Lung (tissue), 12 donors: ENCODE results near the gene HACD3. TPM values are rescaled to one million over a fixed set of nuclear protein-coding genes. Genes with fewer than 3 reads are reported as not detected.

Experiments
- ATAC-seq: fragments of 200-7000 bp; cut with Tn5 transposase; one replicate; pipeline ENCODE4 v1.9.1; 2020; ENCODE audit warnings: moderate number of reproducible peaks; ENCODE audit not compliant: insufficient read depth, low FRiP score
- DNase-seq, 3 donors: peaks; one replicate each; pipeline ENCODE4 v3.0.0-alpha.2; 2013 to 2017
- H3K27ac ChIP-seq, 2 donors: one replicate each; pipeline ENCODE4 v1.5.1; 2013; ENCODE audit warnings: mild to moderate bottlenecking in 2 of 2, moderate library complexity in 2 of 2, control low read depth in 1 of 2, inconsistent platforms in 1 of 2, low read depth in 1 of 2, low read length in 1 of 2
- H3K27me3 ChIP-seq, 3 donors: one replicate each; pipeline ENCODE4 v1.5.1; 2013; ENCODE audit warnings: low read length in 2 of 3; ENCODE audit not compliant: control insufficient read depth in 3 of 3, insufficient read depth in 3 of 3
- H3K36me3 ChIP-seq, 4 donors: one replicate each; pipeline ENCODE4 v1.5.1; 2013; ENCODE audit warnings: low read length in 4 of 4, mild to moderate bottlenecking in 1 of 4, moderate library complexity in 1 of 4; ENCODE audit not compliant: control insufficient read depth in 4 of 4, insufficient read depth in 4 of 4
- H3K4me1 ChIP-seq, 5 donors: one replicate each; pipeline ENCODE4 v1.5.1; 2013; ENCODE audit warnings: low read length in 5 of 5, mild to moderate bottlenecking in 2 of 5, moderate library complexity in 1 of 5; ENCODE audit not compliant: control insufficient read depth in 5 of 5, insufficient read depth in 5 of 5
- H3K4me3 ChIP-seq: one replicate; pipeline ENCODE4 v1.5.1; 2013; ENCODE audit warnings: mild to moderate bottlenecking, control low read depth, moderate library complexity
- H3K9ac ChIP-seq, 2 donors: one replicate each; pipeline ENCODE4 v1.5.1; 2013; ENCODE audit warnings: low read length in 2 of 2, control low read depth in 1 of 2; ENCODE audit not compliant: insufficient read depth in 1 of 2
- H3K9me3 ChIP-seq, 4 donors: one replicate each; pipeline ENCODE4 v1.5.1; 2013; ENCODE audit warnings: low read length in 3 of 4, mild to moderate bottlenecking in 1 of 4, moderate library complexity in 1 of 4; ENCODE audit not compliant: control insufficient read depth in 4 of 4, insufficient read depth in 3 of 4
- WGBS, 2 donors: extraction: QIAGEN DNeasy Blood & Tissue Kit; methylation state at CpG; one replicate each; pipeline ENCODE4 v1.1.7; 2013; 5-methylcytosine and 5-hydroxymethylcytosine counted together
- polyA plus RNA-seq, 2 donors: library from polyadenylated mRNA; stranded (reverse); fragments of 200-250 nt; gene quantifications; one replicate each; pipeline ENCODE4 v1.2.1, GENCODE V29; 2013
- total RNA-seq, 2 donors: library from RNA; depleted of rRNA in 1 of 2; stranded (reverse); fragments of >200 nt in 1 of 2; gene quantifications; one replicate each; pipeline ENCODE4 v1.2.1, GENCODE V29; 2014 to 2021
- TF ChIP-seq, protein P1 (sequence below): IDR thresholded peaks from 2 replicates; pipeline ENCODE4 v1.5.1; 2012; ENCODE audit warnings: mild to moderate bottlenecking; ENCODE audit errors: control extremely low read depth, extremely low read depth
- donor health status: control.
- donor health status: control.
- donor health status: Bipolar disorder and iron deficiency.
- donor health status: healthy.
- donor health status: DM: yes; HTN: yes; CAD: no.

HACD3 gene
- total and polyA plus RNA-seq, 4 donors = 14.0 to 77.9 (median 31.0) TPM

DNA sequence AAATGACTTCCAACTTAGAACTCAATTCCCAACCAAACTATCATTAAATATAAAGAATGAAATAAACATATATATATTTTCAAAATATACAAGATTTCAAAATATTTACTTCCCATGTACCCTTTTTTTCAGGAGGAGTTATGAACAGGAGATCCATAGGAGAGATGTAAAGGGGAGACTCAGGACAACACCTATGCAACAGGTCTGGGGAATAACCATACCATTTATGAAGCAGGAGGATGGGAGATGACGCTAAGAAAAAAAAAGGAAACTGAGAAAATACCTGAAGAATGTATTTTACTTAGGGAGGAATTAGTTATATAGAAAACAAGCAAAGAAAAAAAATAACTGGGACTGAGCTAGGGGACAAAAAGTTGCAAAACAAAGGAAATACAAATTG, 56.8 kb downstream of the HACD3 start:
- Histone ChIP-seq H3K27me3 (no peaks in the 10 kb centered on the region), H3K27ac (no peak overlapping the region), H3K9ac (no peak overlapping the region), H3K4me3 (no peak overlapping the region), H3K9me3 (no peaks in the 10 kb centered on the region), H3K36me3 (peaks cover 19 to 59% (median 29%) of the 10 kb centered on the region in 4 donors), H3K4me1 (peaks cover 0 to 7% (median 0%) of the 10 kb centered on the region in 5 donors)
- WGBS, 2 donors = 94 to 100% methylated on average over 1 of the region's 1 CpG
- TF ChIP-seq, protein P1, sequence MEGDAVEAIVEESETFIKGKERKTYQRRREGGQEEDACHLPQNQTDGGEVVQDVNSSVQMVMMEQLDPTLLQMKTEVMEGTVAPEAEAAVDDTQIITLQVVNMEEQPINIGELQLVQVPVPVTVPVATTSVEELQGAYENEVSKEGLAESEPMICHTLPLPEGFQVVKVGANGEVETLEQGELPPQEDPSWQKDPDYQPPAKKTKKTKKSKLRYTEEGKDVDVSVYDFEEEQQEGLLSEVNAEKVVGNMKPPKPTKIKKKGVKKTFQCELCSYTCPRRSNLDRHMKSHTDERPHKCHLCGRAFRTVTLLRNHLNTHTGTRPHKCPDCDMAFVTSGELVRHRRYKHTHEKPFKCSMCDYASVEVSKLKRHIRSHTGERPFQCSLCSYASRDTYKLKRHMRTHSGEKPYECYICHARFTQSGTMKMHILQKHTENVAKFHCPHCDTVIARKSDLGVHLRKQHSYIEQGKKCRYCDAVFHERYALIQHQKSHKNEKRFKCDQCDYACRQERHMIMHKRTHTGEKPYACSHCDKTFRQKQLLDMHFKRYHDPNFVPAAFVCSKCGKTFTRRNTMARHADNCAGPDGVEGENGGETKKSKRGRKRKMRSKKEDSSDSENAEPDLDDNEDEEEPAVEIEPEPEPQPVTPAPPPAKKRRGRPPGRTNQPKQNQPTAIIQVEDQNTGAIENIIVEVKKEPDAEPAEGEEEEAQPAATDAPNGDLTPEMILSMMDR = no peak
- ATAC-seq = no peak
- DNase-seq = no peak

DNA sequence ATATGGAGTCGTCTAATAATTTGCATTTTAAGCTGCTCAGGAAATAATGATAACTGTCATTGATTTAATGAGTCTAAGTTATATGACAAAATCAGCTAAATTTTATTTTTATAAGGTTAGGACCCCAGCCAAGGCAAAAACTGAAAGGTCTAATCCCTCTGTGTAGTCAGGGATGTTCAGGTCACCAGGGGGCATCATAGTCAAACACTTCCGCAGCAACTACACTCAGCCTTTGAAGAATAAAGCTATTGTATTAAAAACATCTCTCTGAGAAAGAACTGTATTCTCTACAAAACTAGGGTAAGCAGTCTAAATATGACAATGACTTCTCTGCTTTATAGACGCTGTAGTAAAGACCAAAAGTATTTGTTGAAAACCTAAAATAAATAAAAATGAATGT, 65.7 kb downstream of the HACD3 start:
- H3K4me3 ChIP-seq = no peak overlapping the region
- H3K36me3 ChIP-seq = peaks cover 12 to 57% (median 35%) of the 10 kb centered on the region in 4 donors
- H3K27ac ChIP-seq = no peak overlapping the region
- no peaks in the 10 kb centered on the region for H3K9me3 ChIP-seq
- ATAC-seq = no peak
- WGBS, 2 donors = 80 to 83% methylated on average over 3 of the region's 3 CpGs
- no peaks in the 10 kb centered on the region for H3K4me1 ChIP-seq
- no peaks in the 10 kb centered on the region for H3K27me3 ChIP-seq
- TF ChIP-seq, protein P1 = peak; percentile 10
- no peak overlapping the region for H3K9ac ChIP-seq
- peak in 2 of 3 donors; percentile 43 to 55 for DNase-seq

GRCh38 chr15:65598468-65598867, 68.2 kb downstream of the HACD3 start:
- no peaks in the 10 kb centered on the region for H3K27me3 ChIP-seq
- H3K27ac ChIP-seq = no peak overlapping the region
- peaks cover 3 to 43% (median 23%) of the 10 kb centered on the region in 4 donors for H3K36me3 ChIP-seq

More at GRCh38 chr15:65598468-65598867, 68.2 kb downstream of the HACD3 start:
- no peak for ATAC-seq
- Histone ChIP-seq H3K9ac (no peak overlapping the region), H3K4me1 (no peaks in the 10 kb centered on the region), H3K4me3 (no peak overlapping the region), H3K9me3 (no peaks in the 10 kb centered on the region)
- DNase-seq = no peak
- WGBS, 2 donors = 97 to 99% methylated on average over 2 of the region's 2 CpGs
- TF ChIP-seq, protein P1 = no peak
